Cortex of kidney (tissue), 1 donor: ENCODE measurements around the gene TOMM20.
"Not testable (repeated sequence)": the region's sequence is repeated elsewhere in the genome, so short reads cannot be mapped to it uniquely, and the experiment has no call there.

Experiments used
- DNase-seq: peaks from one replicate; lab custom pipeline; 2025; lab: John Stamatoyannopoulos, UW

Gene TOMM20

DNA sequence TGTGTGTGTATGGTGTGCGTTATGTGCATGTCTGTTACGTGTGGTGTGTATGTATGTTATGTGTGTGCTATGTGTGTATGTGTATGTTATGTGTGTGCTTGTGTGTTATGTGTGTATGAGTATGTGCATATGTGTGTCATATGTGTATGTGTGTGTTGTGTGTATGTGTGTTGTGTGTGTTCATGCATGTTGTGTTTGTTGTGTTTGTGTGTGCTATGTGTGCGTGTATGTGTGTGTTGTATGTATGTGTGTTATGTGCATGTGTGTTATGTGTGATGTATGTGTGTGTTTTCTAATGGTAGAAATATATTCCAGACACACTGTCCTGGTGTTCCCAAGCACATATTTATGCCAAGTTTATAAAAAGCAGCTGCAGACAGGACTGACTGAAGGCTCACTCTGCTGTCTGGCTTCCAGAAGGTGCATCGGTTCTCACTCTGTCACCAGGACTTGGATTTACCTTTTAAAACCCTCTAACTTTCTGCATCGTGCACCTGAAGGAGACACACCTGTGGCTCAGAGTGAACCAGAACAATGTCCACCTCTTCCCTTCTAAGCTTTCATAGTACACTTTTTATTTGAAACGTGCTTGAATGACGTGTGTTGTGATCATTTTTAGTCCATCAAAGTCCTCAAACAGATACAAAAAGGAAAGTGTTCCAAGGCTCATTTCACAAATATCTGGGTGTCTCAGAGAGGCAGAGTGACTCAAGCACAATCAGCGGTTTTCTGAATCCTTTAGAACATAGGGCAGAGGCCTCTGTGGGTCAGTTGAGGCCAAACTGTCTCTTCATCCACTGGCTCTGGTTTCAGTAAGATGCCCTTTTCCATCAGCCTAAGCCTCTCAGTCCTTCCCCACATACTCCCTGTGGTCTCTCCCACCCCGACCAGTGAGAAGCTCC is 49.9 kb downstream of the TOMM20 start:
- DNase-seq: no peak

DNA sequence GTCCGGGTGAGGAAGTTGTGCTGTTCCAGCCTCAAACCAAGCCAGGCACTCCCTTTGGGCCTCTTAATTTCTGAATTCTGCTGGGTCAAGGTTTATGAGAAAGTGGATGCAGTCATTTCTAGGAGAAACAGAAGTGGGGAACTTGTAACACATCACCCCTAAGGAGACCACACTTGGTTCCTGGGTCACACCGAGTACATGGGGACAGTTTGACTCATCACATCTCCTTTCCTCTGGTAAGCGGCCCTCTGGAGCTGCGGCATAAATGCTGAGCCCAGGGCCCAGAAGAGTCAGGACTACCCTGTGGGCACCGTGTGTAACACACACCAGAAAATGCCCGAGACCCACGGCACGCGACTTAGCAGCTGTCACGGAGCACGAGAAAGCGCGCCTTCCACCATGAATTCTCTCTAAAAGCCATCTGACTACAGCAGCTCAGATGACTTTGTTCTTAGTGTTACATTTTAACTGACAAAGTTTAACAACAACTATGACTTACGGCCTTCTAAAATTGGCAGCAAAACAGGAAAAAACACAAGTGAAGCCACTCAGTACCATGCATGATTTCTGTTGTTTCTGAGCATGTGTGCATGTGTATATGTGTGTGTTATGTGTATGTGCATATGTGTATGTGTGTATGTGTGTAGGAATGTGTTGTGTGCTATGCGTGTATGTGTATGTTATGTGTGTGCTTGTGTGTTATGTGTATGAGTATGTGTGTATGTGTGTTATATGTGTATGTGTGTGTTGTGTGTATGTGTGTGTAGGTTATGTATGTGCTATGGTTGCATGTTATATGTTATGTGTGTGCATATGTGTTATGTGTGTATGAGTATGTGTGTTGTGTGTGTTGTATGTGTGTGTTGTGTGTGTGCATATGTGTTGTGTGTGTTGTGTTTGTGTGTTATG is 50.8 kb downstream of the TOMM20 start:
- DNase-seq: no peak

GRCh38 chr1:235077163-235077540 is 51.5 kb downstream of the TOMM20 start:
- DNase-seq: no peak

GRCh38 chr1:235076504-235077162 is 52.0 kb downstream of the TOMM20 start:
- DNase-seq: no peak

DNA sequence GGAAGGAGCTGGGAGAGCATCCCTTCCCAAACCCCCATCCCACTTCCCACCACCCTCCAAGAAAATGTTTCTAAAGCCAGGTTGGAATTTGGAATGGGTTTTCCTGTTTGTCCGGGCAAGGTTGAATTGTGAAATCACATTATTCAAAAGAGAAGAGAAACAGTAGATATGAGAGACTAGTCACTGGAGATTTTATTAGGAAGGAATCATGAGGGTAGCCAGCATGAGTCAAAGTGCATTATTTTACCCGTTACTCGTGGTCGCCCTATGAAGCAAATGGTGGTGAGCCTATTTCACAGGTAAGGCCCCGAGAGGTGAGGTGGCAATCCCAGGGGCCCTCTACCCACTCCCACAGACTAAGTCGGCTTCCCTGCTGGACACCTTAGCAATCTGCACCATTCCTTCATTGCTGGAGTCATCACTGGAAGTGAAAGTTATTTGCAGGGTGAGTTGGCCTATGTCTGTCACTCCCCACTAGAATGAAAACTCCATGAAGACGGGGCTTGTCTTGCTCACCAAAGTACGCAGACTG is 52.8 kb downstream of the TOMM20 start:
- DNase-seq: no peak

DNA sequence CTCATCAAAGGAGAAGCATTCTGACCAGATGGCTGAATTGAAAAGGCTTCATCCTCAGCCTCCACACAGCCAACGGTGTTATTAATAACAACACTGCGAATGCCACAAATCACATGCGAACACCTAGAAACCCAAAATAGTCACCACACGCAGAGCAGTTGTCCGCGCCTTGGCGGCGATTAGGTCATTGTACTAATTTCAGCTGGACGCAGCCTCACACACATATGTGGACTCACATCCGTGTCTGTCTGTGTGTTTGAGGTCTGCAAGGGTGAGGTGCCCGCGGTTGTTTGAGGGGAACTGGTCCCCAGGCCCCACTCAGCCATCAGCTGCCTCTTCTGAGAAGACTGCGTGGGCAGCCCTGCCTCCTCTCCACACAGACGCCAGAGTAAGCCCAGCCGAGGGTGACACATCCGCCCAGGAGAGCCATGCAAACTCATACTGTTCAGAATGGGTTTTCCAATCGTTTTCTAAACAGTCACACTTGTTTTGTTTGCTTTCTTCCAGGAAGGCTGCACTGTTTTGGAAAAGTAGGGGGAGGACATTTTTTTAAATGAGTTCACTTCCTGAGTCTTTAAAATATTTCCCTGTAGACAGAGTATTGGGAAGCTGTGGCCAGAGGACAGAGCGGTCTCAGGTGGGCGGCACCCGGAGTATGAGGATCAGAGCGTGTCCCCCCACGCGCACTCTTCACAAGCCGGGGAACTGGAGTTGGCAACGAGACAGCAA is 53.4 kb downstream of the TOMM20 start:
- no peak for DNase-seq

DNA sequence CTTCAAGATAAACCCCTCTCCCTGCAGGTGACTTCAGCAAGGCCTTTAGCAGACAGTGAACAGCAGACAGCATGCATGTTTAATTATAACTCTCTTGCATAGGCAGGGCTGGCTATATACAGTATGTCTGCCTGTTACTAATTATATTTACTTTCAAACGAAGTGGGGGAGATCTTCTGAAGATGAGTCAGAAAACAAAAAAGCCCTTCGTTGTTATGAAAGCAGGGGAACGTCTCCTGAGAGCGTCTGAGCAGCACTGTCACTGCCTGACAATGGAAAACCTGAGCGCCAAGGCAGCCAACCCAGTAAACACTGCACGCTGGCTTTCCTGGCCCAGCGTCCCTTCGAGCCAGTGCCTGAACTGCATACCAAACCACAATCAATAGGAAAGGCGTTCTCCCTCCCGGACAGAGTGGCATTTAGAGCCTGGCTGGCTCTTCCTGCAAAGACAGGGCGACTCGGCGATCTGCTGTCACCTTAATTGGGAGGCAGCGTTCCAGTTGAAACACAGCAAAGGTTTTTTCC is 54.1 kb downstream of the TOMM20 start:
- no peak for DNase-seq

GRCh38 chr1:235073968-235074522 is 54.6 kb downstream of the TOMM20 start:
- DNase-seq: no peak

- DNase-seq: peak; percentile 20
Measured at GRCh38 chr1:235073331-235073967, 55.2 kb downstream of the TOMM20 start.

DNA sequence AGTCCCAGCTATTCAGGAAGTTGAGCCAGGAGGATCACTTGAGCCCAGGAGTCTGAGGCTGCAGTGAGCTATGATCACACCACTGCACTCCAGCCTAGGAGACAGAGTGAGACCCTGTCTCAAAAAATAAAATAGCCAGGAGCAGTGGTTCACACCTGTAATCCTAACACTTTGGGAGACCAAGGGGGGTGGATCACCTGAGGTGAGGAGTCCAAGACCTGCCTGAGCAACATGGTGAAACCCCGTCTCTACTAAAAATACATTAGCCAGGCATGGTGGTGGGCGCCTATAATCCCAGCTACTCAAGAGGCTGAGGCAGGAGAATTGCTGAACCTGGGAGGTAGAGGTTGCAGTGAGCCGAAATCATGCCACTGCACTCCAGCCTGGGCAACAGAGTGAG is 56.1 kb downstream of the TOMM20 start:
- DNase-seq: not testable (repeated sequence)

DNA sequence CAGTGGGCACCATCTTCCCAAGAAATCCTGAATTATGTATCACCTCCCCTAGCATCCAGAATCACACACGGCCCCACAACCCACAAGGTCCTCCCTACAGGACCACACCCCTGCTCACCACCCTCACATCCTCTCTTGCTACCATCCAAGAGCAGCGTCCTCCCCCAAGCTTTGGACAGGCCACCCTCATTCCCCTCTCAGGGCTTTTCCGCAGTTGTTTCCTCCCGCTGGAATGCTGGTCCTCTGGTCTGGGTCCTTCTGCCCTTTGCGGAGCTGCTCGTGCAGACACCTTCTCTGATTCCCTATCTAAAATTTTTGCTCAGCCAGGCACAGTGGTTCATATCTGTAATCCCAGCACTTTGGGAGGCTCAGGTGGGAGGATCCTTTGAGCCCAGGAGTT is 56.5 kb downstream of the TOMM20 start:
- no peak for DNase-seq

- no peak for DNase-seq
Measured at GRCh38 chr1:235070819-235071218, 57.8 kb downstream of the TOMM20 start.

- no peak for DNase-seq
Measured at GRCh38 chr1:235069577-235070563, 58.8 kb downstream of the TOMM20 start.

GRCh38 chr1:235069176-235069575 is 59.5 kb downstream of the TOMM20 start:
- DNase-seq: no peak

GRCh38 chr1:235068158-235069121 is 60.2 kb downstream of the TOMM20 start:
- no peak for DNase-seq

GRCh38 chr1:235067396-235068157 is 61.1 kb downstream of the TOMM20 start:
- DNase-seq: no peak
